ENCODE results near the gene GRIN3B.

- TF ChIP-seq EZH2 (IDR thresholded peaks at IDR 0.05; ENCODE audit: insufficient read depth, poor library complexity, severe bottlenecking) (no peak), EZH2phosphoT487 (IDR thresholded peaks at IDR 0.05; ENCODE audit: insufficient read depth, low read depth) (no peak)
These were observed 4.8 kb downstream of the GRIN3B start for GRCh38 chr19:1004803-1005664.
